SK-N-MC (cell line): ENCODE data around the gene TP53I11.

Source experiments
- DNase-seq: peaks from one replicate; pipeline ENCODE4 v3.0.0-alpha.2; 2011; ENCODE audit warnings: low read depth, low spot score
- H3K27ac ChIP-seq: fragments of 200-600 bp; sonication (generic); 2 replicates; pipeline ENCODE4 v1.5.1; 2016; ENCODE audit warnings: mixed run types
- H3K36me3 ChIP-seq: fragments of 200-600 bp; sonication (generic); 2 replicates; pipeline ENCODE4 v1.6.1; 2017; ENCODE audit warnings: antibody characterized with exemption, low read length, mixed read lengths; ENCODE audit not compliant: insufficient read depth
- H3K4me3 ChIP-seq: fragments of 200-600 bp; sonication (generic); 2 replicates; pipeline ENCODE4 v1.5.1; 2016
- H3K9ac ChIP-seq: fragments of 200-600 bp; sonication (generic); 2 replicates; pipeline ENCODE4 v1.8.0; 2017; ENCODE audit warnings: mixed run types, mixed read lengths; ENCODE audit not compliant: insufficient read length
- H3K9me3 ChIP-seq: fragments of 200-600 bp; sonication (generic); 2 replicates; pipeline ENCODE4 v1.6.1; 2017; ENCODE audit warnings: low read depth, mild to moderate bottlenecking, antibody characterized with exemption, low read length, moderate library complexity, mixed read lengths
- EZH2 ChIP-seq: fragments of 200-600 bp; sonication (generic); IDR thresholded peaks from one replicate; pipeline ENCODE4 v1.6.1; 2017; ENCODE audit warnings: antibody characterized with exemption
- FOXP2 ChIP-seq: optimal IDR thresholded peaks from 2 replicates; pipeline ENCODE3; 2011; ENCODE audit warnings: mild to moderate bottlenecking, moderate library complexity; ENCODE audit not compliant: insufficient read depth; ENCODE audit errors: extremely low read length, control extremely low read depth
- POLR2AphosphoS5 ChIP-seq: IDR thresholded peaks from 2 replicates; pipeline ENCODE4 v1.6.1; 2012; ENCODE audit warnings: mild to moderate bottlenecking, low read depth, low read length, borderline replicate concordance

Gene TP53I11

GRCh38 chr11:44964526-44965209 lies 14.0 kb upstream of the TP53I11 start:
- TF ChIP-seq FOXP2 (no peak), POLR2AphosphoS5 (no peak), EZH2 (no peak)
- H3K36me3 ChIP-seq = no peaks in the 10 kb centered on the region
- no peak for DNase-seq
- H3K27ac ChIP-seq = no peak overlapping the region
- no peak overlapping the region for H3K4me3 ChIP-seq
- no peaks in the 10 kb centered on the region for H3K9me3 ChIP-seq
- H3K9ac ChIP-seq = no peak overlapping the region

- H3K4me3 ChIP-seq = no peak overlapping the region
- no peak for DNase-seq
- H3K36me3 ChIP-seq = no peaks in the 10 kb centered on the region
- no peak overlapping the region for H3K9ac ChIP-seq
- no peak overlapping the region for H3K27ac ChIP-seq
- TF ChIP-seq EZH2 (no peak), FOXP2 (no peak), POLR2AphosphoS5 (no peak)
- no peaks in the 10 kb centered on the region for H3K9me3 ChIP-seq
Measured at GRCh38 chr11:44963948-44964347, 13.3 kb upstream of the TP53I11 start.

DNA sequence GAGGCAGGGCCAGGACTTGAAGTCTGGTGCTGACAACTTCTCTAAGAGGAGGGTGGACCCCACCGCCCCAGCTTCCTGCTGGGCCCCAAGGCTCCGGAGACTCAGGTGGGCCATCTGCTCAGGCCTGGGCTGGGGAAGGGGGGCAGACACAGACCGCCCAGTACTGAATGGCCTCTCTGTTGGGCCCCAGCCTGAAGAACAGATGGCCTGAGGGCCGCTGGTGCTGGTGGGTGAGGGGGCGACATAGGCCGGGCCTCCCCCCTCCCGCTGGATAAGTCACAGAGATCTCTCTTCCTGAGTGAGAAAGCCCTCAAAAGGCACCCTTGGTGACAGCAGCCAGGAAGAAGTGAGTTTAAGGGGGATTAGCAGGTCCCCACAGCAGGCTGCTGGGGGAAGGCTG lies 12.5 kb upstream of the TP53I11 start:
- H3K36me3 ChIP-seq = no peaks in the 10 kb centered on the region
- no peak overlapping the region for H3K4me3 ChIP-seq
- H3K9me3 ChIP-seq = no peaks in the 10 kb centered on the region
- no peak for TF ChIP-seq EZH2
- TF ChIP-seq FOXP2 = no peak
- no peak for TF ChIP-seq POLR2AphosphoS5
- no peak for DNase-seq
- H3K27ac ChIP-seq = no peak overlapping the region
- no peak overlapping the region for H3K9ac ChIP-seq

DNA sequence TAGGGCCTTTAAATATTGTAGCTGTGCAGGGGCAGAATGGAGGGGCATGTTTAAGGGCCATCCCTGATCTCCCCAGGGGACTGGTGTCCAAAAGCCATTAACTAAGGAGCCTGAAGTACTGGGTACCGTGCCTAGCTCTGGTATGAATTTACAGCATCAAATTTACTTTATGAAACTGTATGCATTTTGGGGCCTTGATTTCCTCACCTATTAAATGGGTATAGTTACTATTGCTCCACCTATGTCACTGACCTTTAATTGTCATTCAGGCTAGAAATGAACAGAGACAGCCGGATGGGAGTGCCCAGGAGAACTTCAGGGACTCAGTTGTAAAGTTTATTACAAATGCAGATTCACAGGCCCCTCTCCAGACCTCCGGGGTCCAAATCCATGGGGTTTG lies 11.8 kb upstream of the TP53I11 start:
- TF ChIP-seq FOXP2 (no peak), EZH2 (no peak), POLR2AphosphoS5 (no peak)
- Histone ChIP-seq H3K27ac (no peak overlapping the region), H3K9me3 (no peaks in the 10 kb centered on the region), H3K36me3 (no peaks in the 10 kb centered on the region), H3K4me3 (no peak overlapping the region), H3K9ac (no peak overlapping the region)
- DNase-seq = no peak

DNA sequence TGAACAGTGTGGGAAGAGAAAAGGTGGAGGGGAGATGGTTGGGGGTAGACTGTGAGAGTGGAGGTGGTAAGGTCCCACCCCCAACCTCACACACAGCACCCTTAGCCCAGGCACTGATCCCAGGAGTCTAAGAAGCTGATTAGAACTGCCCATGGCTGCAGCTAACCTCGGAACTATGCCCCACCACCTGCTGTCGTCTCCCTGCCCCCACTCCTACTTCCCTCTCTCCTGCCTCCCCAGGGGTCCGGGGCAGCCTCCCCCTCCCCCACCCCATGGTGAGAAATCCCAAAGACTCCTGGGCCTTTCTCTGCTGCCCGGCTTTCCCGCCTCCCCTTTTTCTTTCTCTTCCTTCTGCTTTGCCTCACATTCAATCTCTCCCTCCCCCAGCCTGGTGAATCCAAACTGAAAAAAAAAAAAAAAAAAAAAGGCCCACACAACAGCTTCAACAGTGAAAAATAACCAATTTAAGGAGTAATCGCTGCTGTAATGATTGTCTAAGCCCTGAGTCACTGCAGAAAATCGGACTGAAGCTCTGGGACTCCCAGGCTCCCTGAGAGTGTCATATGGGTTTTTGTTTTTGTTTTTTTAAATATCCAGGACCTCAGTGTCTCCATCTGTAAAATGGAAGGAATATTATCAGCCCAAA lies 9.6 kb upstream of the TP53I11 start:
- Histone ChIP-seq H3K4me3 (no peak overlapping the region), H3K9me3 (no peaks in the 10 kb centered on the region), H3K9ac (no peak overlapping the region), H3K36me3 (no peaks in the 10 kb centered on the region), H3K27ac (no peak overlapping the region)
- TF ChIP-seq EZH2 (no peak), POLR2AphosphoS5 (no peak), FOXP2 (no peak)
- no peak for DNase-seq

DNA sequence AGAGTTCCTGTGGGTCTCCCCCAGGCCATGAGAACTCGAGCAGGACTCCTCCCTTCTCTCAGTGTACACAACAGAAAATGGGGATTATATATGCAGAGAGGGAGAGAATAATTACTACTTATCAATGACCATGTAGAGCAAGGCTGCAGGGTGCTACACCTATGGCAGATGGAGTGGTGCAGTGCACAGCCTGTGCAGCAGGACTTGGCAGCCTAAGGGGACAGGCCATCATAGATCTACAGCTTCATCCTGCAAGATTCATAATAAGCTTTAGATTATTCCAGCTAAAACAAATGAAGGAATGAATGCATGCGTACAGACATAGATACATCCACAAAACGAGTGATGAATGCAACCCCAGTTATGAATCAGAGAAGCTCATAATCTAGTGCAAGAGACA lies 8.4 kb upstream of the TP53I11 start:
- no peak overlapping the region for H3K4me3 ChIP-seq
- DNase-seq = no peak
- no peaks in the 10 kb centered on the region for H3K36me3 ChIP-seq
- no peak for TF ChIP-seq FOXP2
- no peak for TF ChIP-seq POLR2AphosphoS5
- TF ChIP-seq EZH2 = no peak
- H3K9ac ChIP-seq = no peak overlapping the region
- no peaks in the 10 kb centered on the region for H3K9me3 ChIP-seq
- no peak overlapping the region for H3K27ac ChIP-seq

DNA sequence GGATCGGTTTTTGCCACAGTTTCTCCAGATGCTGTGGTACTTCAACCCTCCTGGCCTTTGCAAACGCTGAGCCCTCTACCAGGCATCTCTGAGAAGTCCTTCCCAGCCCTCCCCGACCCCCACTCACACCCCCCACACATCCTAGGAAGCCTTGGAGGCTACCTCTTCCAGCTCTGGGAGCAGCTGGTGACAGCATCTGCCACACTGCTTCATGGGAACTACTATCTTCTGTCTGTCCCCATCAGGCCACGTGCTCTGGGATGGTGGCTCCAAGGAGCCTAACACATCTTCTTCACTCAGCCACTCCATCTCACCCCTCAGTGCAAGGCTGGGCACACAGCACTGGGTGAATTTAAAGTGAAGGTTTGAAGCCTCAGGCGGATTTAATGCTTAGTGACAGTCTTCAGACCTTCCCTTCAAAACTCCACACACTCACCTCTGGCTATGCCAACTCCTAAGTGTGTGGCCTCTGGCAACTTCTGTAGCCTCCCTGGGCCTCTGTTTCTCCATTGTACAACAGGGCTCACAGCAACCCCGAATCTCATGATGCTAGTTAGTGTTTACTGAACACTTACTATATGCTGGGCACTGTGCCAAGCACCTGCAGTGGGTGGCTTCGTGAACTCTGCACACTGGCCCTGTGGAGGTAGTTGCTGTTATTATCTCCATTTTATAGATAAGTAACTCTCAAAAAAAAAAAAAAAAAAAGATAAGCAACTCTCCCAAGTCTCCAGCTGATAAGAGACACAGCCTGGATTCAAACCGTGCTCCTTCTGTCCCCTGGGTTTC lies 7.3 kb upstream of the TP53I11 start:
- no peaks in the 10 kb centered on the region for H3K9me3 ChIP-seq
- H3K36me3 ChIP-seq = no peaks in the 10 kb centered on the region
- DNase-seq = no peak
- H3K9ac ChIP-seq = no peak overlapping the region
- H3K4me3 ChIP-seq = no peak overlapping the region
- TF ChIP-seq FOXP2 (no peak), EZH2 (no peak), POLR2AphosphoS5 (no peak)
- no peak overlapping the region for H3K27ac ChIP-seq

DNA sequence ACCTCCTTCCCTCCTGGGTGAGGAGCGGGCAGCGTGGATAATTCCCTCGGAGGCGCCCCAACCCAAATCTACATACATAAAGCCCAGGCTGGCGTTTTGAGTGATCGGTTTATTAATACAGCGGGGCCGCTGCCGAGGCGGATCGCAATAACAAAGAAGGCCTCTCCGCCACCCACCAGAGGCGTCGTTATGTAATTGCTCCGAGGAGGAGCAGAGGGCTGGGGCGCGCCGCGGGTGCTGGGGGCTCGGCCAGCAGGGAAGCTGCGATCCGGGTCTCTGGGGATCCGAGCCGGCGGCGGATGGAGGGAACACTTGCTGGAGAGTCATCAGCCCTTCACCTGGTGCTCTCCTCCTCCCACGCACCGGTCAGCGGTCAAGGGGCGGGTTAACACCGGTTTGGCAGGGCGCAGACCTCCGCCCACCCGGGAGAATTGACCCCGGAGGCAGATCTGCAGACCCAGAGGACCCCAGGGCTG lies 6.4 kb upstream of the TP53I11 start:
- Histone ChIP-seq H3K4me3 (no peak overlapping the region), H3K9ac (no peak overlapping the region), H3K9me3 (no peaks in the 10 kb centered on the region), H3K27ac (no peak overlapping the region), H3K36me3 (no peaks in the 10 kb centered on the region)
- no peak for TF ChIP-seq FOXP2
- no peak for TF ChIP-seq POLR2AphosphoS5
- no peak for TF ChIP-seq EZH2
- DNase-seq = no peak
